Measurements from ENCODE around the gene SPSB4. TPM values are rescaled to one million over a fixed set of nuclear protein-coding genes. Genes with fewer than 3 reads are reported as not detected.
A peak's percentile ranks its signal among the peaks of the same experiment; 100 is the strongest.

SPSB4 gene
- total RNA-seq, 6 experiments from 2014 or later: 0.62 to 1.0 (median 0.98) TPM; not detected in 3

GRCh38 chr3:141057436-141057835 lies 6.3 kb downstream of the SPSB4 start:
- WGBS (ENCODE audit: insufficient coverage, low coverage, low lambda C conversion rate, missing lambda C conversion rate): 74% methylated on average over 6 of the region's 7 CpGs
- H3K9me3 ChIP-seq: no peaks in the 10 kb centered on the region

GRCh38 chr3:141057946-141058800 lies 7.0 kb downstream of the SPSB4 start:
- 76% methylated on average over 6 of the region's 8 CpGs for WGBS (ENCODE audit: insufficient coverage, low coverage, low lambda C conversion rate, missing lambda C conversion rate)

More at GRCh38 chr3:141057436-141057835, 6.3 kb downstream of the SPSB4 start:
- intact Hi-C loops (cut with DNase I): no loop called here
- DNase-seq (no peak), ATAC-seq (no peak)
- H3K4me3 ChIP-seq: no peak overlapping the region
- no peaks in the 10 kb centered on the region for H3K36me3 ChIP-seq
- H3K27me3 ChIP-seq: no peaks in the 10 kb centered on the region
- H3K4me1 ChIP-seq: no peaks in the 10 kb centered on the region
- TF ChIP-seq POLR2A (IDR thresholded peaks at IDR 0.05): no peak
- TF ChIP-seq, protein P1, sequence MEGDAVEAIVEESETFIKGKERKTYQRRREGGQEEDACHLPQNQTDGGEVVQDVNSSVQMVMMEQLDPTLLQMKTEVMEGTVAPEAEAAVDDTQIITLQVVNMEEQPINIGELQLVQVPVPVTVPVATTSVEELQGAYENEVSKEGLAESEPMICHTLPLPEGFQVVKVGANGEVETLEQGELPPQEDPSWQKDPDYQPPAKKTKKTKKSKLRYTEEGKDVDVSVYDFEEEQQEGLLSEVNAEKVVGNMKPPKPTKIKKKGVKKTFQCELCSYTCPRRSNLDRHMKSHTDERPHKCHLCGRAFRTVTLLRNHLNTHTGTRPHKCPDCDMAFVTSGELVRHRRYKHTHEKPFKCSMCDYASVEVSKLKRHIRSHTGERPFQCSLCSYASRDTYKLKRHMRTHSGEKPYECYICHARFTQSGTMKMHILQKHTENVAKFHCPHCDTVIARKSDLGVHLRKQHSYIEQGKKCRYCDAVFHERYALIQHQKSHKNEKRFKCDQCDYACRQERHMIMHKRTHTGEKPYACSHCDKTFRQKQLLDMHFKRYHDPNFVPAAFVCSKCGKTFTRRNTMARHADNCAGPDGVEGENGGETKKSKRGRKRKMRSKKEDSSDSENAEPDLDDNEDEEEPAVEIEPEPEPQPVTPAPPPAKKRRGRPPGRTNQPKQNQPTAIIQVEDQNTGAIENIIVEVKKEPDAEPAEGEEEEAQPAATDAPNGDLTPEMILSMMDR (IDR thresholded peaks at IDR 0.05): no peak
- H3K27ac ChIP-seq: no peak overlapping the region

DNA sequence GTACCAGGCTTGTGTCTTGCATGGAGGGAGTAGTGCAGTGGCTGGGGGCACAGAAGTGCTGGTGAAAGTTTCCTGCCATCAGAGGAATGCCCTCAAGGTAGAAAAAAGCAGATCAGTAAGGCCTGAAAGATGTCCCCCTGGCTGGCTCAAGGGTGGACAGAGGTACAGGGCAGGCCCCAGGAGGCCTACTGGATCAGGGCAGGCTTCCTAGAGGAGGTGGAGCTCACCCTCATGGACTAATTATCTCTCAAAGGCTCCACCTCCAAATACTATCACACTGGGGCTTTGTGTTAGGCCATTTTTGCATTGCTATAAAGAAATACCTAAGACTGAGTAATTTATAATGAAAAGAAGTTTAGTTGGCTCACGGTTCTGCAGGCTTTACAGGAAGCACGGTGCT lies 7.8 kb downstream of the SPSB4 start:
- no peaks in the 10 kb centered on the region for H3K36me3 ChIP-seq
- H3K27me3 ChIP-seq: no peaks in the 10 kb centered on the region
- H3K4me1 ChIP-seq: no peaks in the 10 kb centered on the region
- H3K27ac ChIP-seq: no peak overlapping the region
- TF ChIP-seq POLR2A (IDR thresholded peaks at IDR 0.05): no peak
- TF ChIP-seq, protein P1 (IDR thresholded peaks at IDR 0.05): no peak
- DNase-seq: no peak
- ATAC-seq: no peak
- no peaks in the 10 kb centered on the region for H3K9me3 ChIP-seq
- no peak overlapping the region for H3K4me3 ChIP-seq
- 72% methylated on average over 2 of the region's 2 CpGs for WGBS (ENCODE audit: insufficient coverage, low coverage, low lambda C conversion rate, missing lambda C conversion rate)
- intact Hi-C loops (cut with DNase I): no loop called here

More at GRCh38 chr3:141057946-141058800, 7.0 kb downstream of the SPSB4 start:
- no peak overlapping the region for H3K4me3 ChIP-seq
- H3K27me3 ChIP-seq: no peaks in the 10 kb centered on the region
- TF ChIP-seq, protein P1 (IDR thresholded peaks at IDR 0.05): no peak
- no peak for TF ChIP-seq POLR2A (IDR thresholded peaks at IDR 0.05)
- no peaks in the 10 kb centered on the region for H3K36me3 ChIP-seq
- DNase-seq (no peak), ATAC-seq (no peak)
- intact Hi-C loops (cut with DNase I): no loop called here
- H3K4me1 ChIP-seq: no peaks in the 10 kb centered on the region
- H3K27ac ChIP-seq: no peak overlapping the region
- no peaks in the 10 kb centered on the region for H3K9me3 ChIP-seq

DNA sequence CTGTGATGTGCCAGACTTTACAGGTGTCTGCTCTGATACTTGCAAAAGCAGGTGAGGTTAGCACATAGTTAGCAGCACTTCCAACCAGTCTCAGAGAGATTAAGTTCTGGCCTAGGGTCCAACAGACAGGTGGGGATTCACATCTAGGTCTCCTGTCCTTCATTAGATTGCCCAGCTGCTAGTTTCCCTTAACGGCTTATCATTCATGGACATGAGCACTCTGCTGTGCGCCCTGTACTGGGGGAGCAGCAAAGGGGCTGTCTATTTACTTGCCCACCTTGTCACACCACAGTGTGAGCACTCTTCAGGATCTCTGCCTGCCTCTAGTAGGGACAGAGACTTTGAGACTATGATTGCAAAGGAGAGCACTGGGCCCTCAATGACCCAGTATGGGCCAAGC lies 8.7 kb downstream of the SPSB4 start:
- Histone ChIP-seq H3K9me3 (no peaks in the 10 kb centered on the region), H3K36me3 (no peaks in the 10 kb centered on the region), H3K27ac (no peak overlapping the region), H3K4me1 (no peaks in the 10 kb centered on the region), H3K4me3 (no peak overlapping the region), H3K27me3 (no peaks in the 10 kb centered on the region)
- ATAC-seq: peak in 1 of 4 donors; percentile 6
- TF ChIP-seq, protein P1 (IDR thresholded peaks at IDR 0.05): no peak
- no peak for TF ChIP-seq POLR2A (IDR thresholded peaks at IDR 0.05)
- intact Hi-C loops (cut with DNase I): no loop called here
- no peak for DNase-seq
- no CpG with 5 or more reads among the region's 2 CpGs for WGBS (ENCODE audit: insufficient coverage, low coverage, low lambda C conversion rate, missing lambda C conversion rate)
